OCI-LY1 (cell line): ENCODE data around the gene KANSL1.

Experiments
- H2AFZ ChIP-seq: fragments of 200-600 bp; sonication (generic), shearing (Covaris generic); 2 replicates; pipeline ENCODE4 v1.6.0; 2014; ENCODE audit warnings: antibody characterized with exemption, mild to moderate bottlenecking, low read length
- H3F3A ChIP-seq: fragments of 200-600 bp; sonication (generic), shearing (Covaris generic); 2 replicates; pipeline ENCODE4 v1.6.0; 2014; ENCODE audit warnings: mild to moderate bottlenecking, antibody characterized with exemption, low read length, moderate library complexity; ENCODE audit not compliant: insufficient read depth
- H3K27ac ChIP-seq: fragments of 200-600 bp; sonication (generic); 2 replicates; pipeline ENCODE4 v1.5.1; 2014; ENCODE audit warnings: low read length, mixed run types, mild to moderate bottlenecking, low read depth; ENCODE audit not compliant: poor library complexity, severe bottlenecking
- H3K27me3 ChIP-seq: fragments of 200-600 bp; sonication (generic); 2 replicates; pipeline ENCODE4 v1.6.0; 2014; ENCODE audit warnings: antibody characterized with exemption, mild to moderate bottlenecking, low read length, moderate library complexity; ENCODE audit not compliant: insufficient read depth
- H3K36me3 ChIP-seq: fragments of 200-600 bp; sonication (generic); 2 replicates; pipeline ENCODE4 v1.6.1; 2014; ENCODE audit warnings: mild to moderate bottlenecking, antibody characterized with exemption, low read length, moderate library complexity, mixed read lengths; ENCODE audit not compliant: insufficient read depth
- H3K4me1 ChIP-seq: fragments of 200-600 bp; sonication (generic); 2 replicates; pipeline ENCODE4 v1.5.1; 2014; ENCODE audit warnings: mild to moderate bottlenecking, low read length, moderate library complexity; ENCODE audit not compliant: insufficient read depth, severe bottlenecking
- H3K4me2 ChIP-seq: fragments of 200-600 bp; sonication (generic), shearing (Covaris generic); 2 replicates; pipeline ENCODE4 v1.6.1; 2014; ENCODE audit warnings: low read length
- H3K4me3 ChIP-seq: fragments of 200-600 bp; sonication (generic); 2 replicates; pipeline ENCODE4 v1.5.1; 2014; ENCODE audit warnings: low read length, low read depth, mild to moderate bottlenecking, mixed read lengths; ENCODE audit not compliant: poor library complexity, severe bottlenecking
- H3K79me2 ChIP-seq: fragments of 200-600 bp; shearing (Covaris generic); 2 replicates; pipeline ENCODE4 v1.6.1; 2016; ENCODE audit warnings: mixed run types, low read length, mixed read lengths; ENCODE audit not compliant: insufficient read depth
- H3K9ac ChIP-seq: fragments of 200-600 bp; sonication (generic), shearing (Covaris generic); 2 replicates; pipeline ENCODE4 v1.6.1; 2014; ENCODE audit warnings: mild to moderate bottlenecking, low read length, mixed read lengths
- H3K9me2 ChIP-seq: fragments of 200-600 bp; sonication (generic), shearing (Covaris generic); 2 replicates; pipeline ENCODE4 v1.6.1; 2014; ENCODE audit warnings: low read depth, mild to moderate bottlenecking, low read length, mixed read lengths
- H3K9me3 ChIP-seq: fragments of 200-600 bp; shearing (Covaris generic); 2 replicates; pipeline ENCODE4 v1.6.1; 2014; ENCODE audit warnings: low read length, mixed read lengths
- H4K20me1 ChIP-seq: fragments of 200-600 bp; sonication (generic), shearing (Covaris generic); 2 replicates; pipeline ENCODE4 v1.6.0; 2016; ENCODE audit warnings: mild to moderate bottlenecking, low read length; ENCODE audit not compliant: insufficient read depth
- CTCF ChIP-seq: fragments of 200-600 bp; sonication (generic), shearing (Covaris generic); IDR thresholded peaks from 2 replicates; pipeline ENCODE4 v1.5.1; 2017; ENCODE audit warnings: mild to moderate bottlenecking, antibody characterized with exemption, low read length, moderate library complexity, mixed read lengths
- EZH2 ChIP-seq: fragments of 200-600 bp; sonication (generic), shearing (Covaris generic); IDR thresholded peaks from 2 replicates; pipeline ENCODE4 v1.8.0; 2017; ENCODE audit warnings: borderline replicate concordance, mixed run types, mild to moderate bottlenecking, antibody characterized with exemption, low read length, moderate library complexity, mixed read lengths

Gene KANSL1

GRCh38 chr17:46205975-46206374 is 12.7 kb upstream of the KANSL1 start:
- H3K9me3 ChIP-seq = no peaks in the 10 kb centered on the region
- H3K9ac ChIP-seq = no peak overlapping the region
- no peaks in the 10 kb centered on the region for H4K20me1 ChIP-seq
- H3K27ac ChIP-seq = no peak overlapping the region
- H3K79me2 ChIP-seq = peaks cover 31% of the 10 kb centered on the region
- H3K4me3 ChIP-seq = no peak overlapping the region
- peaks cover 10% of the 10 kb centered on the region for H3K4me1 ChIP-seq
- H3K9me2 ChIP-seq = no peaks in the 10 kb centered on the region
- H3F3A ChIP-seq = no peaks in the 10 kb centered on the region
- no peak overlapping the region for H3K4me2 ChIP-seq
- no peaks in the 10 kb centered on the region for H3K27me3 ChIP-seq
- TF ChIP-seq CTCF = no peak
- no peak for TF ChIP-seq EZH2
- H3K36me3 ChIP-seq = peaks cover 15% of the 10 kb centered on the region
- H2AFZ ChIP-seq = no peak overlapping the region

- Histone ChIP-seq H3K27me3 (no peaks in the 10 kb centered on the region), H4K20me1 (0 out of 2 replicates have a peak, but pooled peaks cover 4% of the 10 kb centered on the region), H3K79me2 (peaks cover 57% of the 10 kb centered on the region), H3F3A (no peaks in the 10 kb centered on the region), H3K27ac (no peak overlapping the region), H3K9me2 (no peaks in the 10 kb centered on the region), H3K4me3 (no peak overlapping the region), H3K36me3 (peaks cover 23% of the 10 kb centered on the region), H3K4me2 (no peak overlapping the region), H3K4me1 (peaks cover 10% of the 10 kb centered on the region), H2AFZ (no peak overlapping the region), H3K9ac (no peak overlapping the region), H3K9me3 (no peaks in the 10 kb centered on the region)
- TF ChIP-seq CTCF = no peak
- no peak for TF ChIP-seq EZH2
These were observed 9.2 kb upstream of the KANSL1 start for GRCh38 chr17:46202424-46202823.

- 0 out of 2 replicates have a peak, but pooled peaks cover 4% of the 10 kb centered on the region for H4K20me1 ChIP-seq
- H3K27me3 ChIP-seq = no peaks in the 10 kb centered on the region
- H3F3A ChIP-seq = no peaks in the 10 kb centered on the region
- no peak overlapping the region for H2AFZ ChIP-seq
- H3K9me3 ChIP-seq = no peaks in the 10 kb centered on the region
- H3K9me2 ChIP-seq = no peaks in the 10 kb centered on the region
- no peak for TF ChIP-seq CTCF
- TF ChIP-seq EZH2 = no peak
- no peak overlapping the region for H3K9ac ChIP-seq
- H3K27ac ChIP-seq = no peak overlapping the region
- H3K4me1 ChIP-seq = peaks cover 10% of the 10 kb centered on the region
- no peak overlapping the region for H3K4me2 ChIP-seq
- H3K4me3 ChIP-seq = no peak overlapping the region
- peaks cover 55% of the 10 kb centered on the region for H3K79me2 ChIP-seq
- H3K36me3 ChIP-seq = peaks cover 21% of the 10 kb centered on the region
These were observed 8.3 kb upstream of the KANSL1 start for GRCh38 chr17:46201491-46201890.
